Immature natural killer cell (primary cell): ENCODE measurements around the gene TSSK1B. TPM values are rescaled to one million over a fixed set of nuclear protein-coding genes. Genes with fewer than 3 reads are reported as not detected.
"Not testable (repeated sequence)": the region's sequence is repeated elsewhere in the genome, so short reads cannot be mapped to it uniquely, and the experiment has no call there.

Source experiments
- DNase-seq, 3 donors: peaks; one replicate each; pipeline ENCODE4 v3.0.0; 2022; ENCODE audit warnings: mixed read lengths in 1 of 3
- H3K27ac Mint-ChIP-seq, 6 donors: one replicate each; pipeline ENCODE4 v1.8.0; 2020; ENCODE audit warnings: mixed read lengths in 6 of 6, mild to moderate bottlenecking in 5 of 6, inconsistent platforms in 4 of 6, moderate library complexity in 3 of 6
- H3K27me3 Mint-ChIP-seq, 3 donors: one replicate each; pipeline ENCODE4 v1.8.0; 2020 to 2021; ENCODE audit warnings: low read depth in 3 of 3, mild to moderate bottlenecking in 3 of 3, mixed read lengths in 3 of 3, moderate library complexity in 3 of 3, inconsistent platforms in 1 of 3
- H3K36me3 Mint-ChIP-seq, 3 donors: one replicate each; pipeline ENCODE4 v1.8.0; 2020; ENCODE audit warnings: mixed read lengths in 3 of 3, inconsistent platforms in 2 of 3, mild to moderate bottlenecking in 2 of 3
- H3K4me1 Mint-ChIP-seq, 2 donors: one replicate each; pipeline ENCODE4 v1.8.0; 2020; ENCODE audit warnings: inconsistent platforms in 2 of 2, mild to moderate bottlenecking in 2 of 2, mixed read lengths in 2 of 2, moderate library complexity in 1 of 2
- H3K4me3 Mint-ChIP-seq, 5 donors: one replicate each; pipeline ENCODE4 v1.8.0; 2020; ENCODE audit warnings: mild to moderate bottlenecking in 5 of 5, mixed read lengths in 5 of 5, inconsistent platforms in 3 of 5, moderate library complexity in 3 of 5
- H3K9me3 Mint-ChIP-seq, 6 donors: one replicate each; pipeline ENCODE4 v1.8.0; 2020; ENCODE audit warnings: mild to moderate bottlenecking in 6 of 6, mixed read lengths in 6 of 6, inconsistent platforms in 4 of 6, moderate library complexity in 3 of 6
- polyA plus RNA-seq, 3 donors: library from polyadenylated mRNA; unstranded; fragments of 300-500 nt; fragmentation: Illumina TruSeq; gene quantifications; one replicate each; pipeline ENCODE4 v1.2.3, GENCODE V29; 2021

TSSK1B gene
- polyA plus RNA-seq, 3 donors from 2014 or later: not detected

- Mint-ChIP-seq H3K27ac (no peak overlapping the region), H3K27me3 (peaks cover 3 to 5% (median 4%) of the 10 kb centered on the region in 3 donors), H3K4me1 (no peaks in the 10 kb centered on the region), H3K36me3 (no peaks in the 10 kb centered on the region), H3K9me3 (no peaks in the 10 kb centered on the region), H3K4me3 (no peak overlapping the region)
- no peak for DNase-seq
These were observed 786 bp upstream of the TSSK1B start for GRCh38 chr5:113435575-113435974.

- Mint-ChIP-seq H3K36me3 (no peaks in the 10 kb centered on the region), H3K4me1 (no peaks in the 10 kb centered on the region), H3K27ac (no peak overlapping the region), H3K27me3 (peaks cover 3 to 5% (median 4%) of the 10 kb centered on the region in 3 donors), H3K9me3 (no peaks in the 10 kb centered on the region), H3K4me3 (no peak overlapping the region)
- DNase-seq: no peak
These were observed 752 bp downstream of the TSSK1B start for GRCh38 chr5:113433862-113434612.

DNA sequence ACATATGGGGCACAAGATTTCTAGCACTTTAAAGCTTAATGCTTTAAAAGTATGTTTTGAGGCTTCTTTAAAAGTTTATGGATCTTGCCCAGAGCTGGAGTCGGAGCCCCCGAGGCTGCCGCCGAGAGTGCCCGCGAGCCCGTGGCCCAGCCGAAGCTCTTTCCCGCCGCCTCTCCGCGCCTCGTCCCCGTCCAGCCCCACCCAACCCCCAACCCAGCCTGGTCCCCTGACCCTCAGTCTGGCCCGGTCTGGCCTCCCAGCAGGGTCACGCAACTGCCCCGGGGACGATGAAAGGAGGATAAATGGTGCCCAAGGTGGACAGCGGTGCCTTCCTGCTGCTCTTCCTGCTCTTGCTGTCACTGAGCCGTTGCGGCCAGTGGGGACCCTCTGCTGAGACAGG, 1.7 kb downstream of the TSSK1B start:
- DNase-seq: no peak
- H3K4me1 Mint-ChIP-seq: no peaks in the 10 kb centered on the region
- no peaks in the 10 kb centered on the region for H3K9me3 Mint-ChIP-seq
- no peak overlapping the region for H3K4me3 Mint-ChIP-seq
- H3K27ac Mint-ChIP-seq: no peak overlapping the region
- H3K27me3 Mint-ChIP-seq: peaks cover under 1 to 4% (median 3%) of the 10 kb centered on the region in 3 donors
- H3K36me3 Mint-ChIP-seq: no peaks in the 10 kb centered on the region

DNA sequence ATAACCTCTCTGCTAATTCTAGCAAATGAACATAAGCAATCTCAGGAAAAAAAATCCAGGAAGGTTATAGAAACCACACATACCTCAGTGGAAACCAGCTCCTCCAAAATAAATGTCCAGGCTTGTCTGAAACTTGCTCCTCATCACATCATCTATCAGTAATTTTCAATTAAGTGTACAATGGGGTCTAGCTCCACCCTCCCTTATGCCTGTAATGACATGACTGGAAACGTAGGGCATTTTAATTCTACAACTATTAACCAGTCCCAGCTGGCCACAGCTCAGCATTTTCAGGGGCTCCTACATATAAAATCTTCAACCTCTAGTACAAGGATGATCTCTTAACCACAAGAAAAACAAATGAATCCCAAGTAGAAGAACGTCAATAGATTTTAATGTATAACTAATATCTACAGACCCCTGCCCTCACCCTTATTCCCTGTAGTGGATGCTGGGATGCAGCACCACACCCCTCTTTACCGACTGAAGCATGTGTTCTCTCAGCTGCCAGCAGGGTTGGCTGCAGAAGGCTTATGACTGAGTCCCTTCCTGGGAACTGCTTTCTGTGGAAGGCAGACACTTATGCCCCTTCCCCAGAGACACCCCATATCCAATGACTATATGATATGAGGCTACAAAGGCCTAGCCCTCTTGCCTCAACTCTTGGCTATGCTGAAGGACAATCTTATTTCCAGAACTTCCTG, 6.8 kb downstream of the TSSK1B start:
- H3K9me3 Mint-ChIP-seq: no peaks in the 10 kb centered on the region
- no peaks in the 10 kb centered on the region for H3K36me3 Mint-ChIP-seq
- no peak for DNase-seq
- H3K4me1 Mint-ChIP-seq: no peaks in the 10 kb centered on the region
- H3K27me3 Mint-ChIP-seq: peaks cover 0 to 8% (median 0%) of the 10 kb centered on the region in 3 donors
- H3K4me3 Mint-ChIP-seq: no peak overlapping the region
- no peak overlapping the region for H3K27ac Mint-ChIP-seq

- no peaks in the 10 kb centered on the region for H3K36me3 Mint-ChIP-seq
- H3K4me3 Mint-ChIP-seq: no peak overlapping the region
- H3K27me3 Mint-ChIP-seq: peaks cover 0 to 13% (median 1%) of the 10 kb centered on the region in 3 donors
- H3K27ac Mint-ChIP-seq: no peak overlapping the region
- H3K9me3 Mint-ChIP-seq: no peaks in the 10 kb centered on the region
- no peak for DNase-seq
- H3K4me1 Mint-ChIP-seq: no peaks in the 10 kb centered on the region
These were observed 8.9 kb downstream of the TSSK1B start for GRCh38 chr5:113425909-113426308.

GRCh38 chr5:113421693-113422092, 13.1 kb downstream of the TSSK1B start:
- H3K9me3 Mint-ChIP-seq: no peaks in the 10 kb centered on the region
- H3K27ac Mint-ChIP-seq: no peak overlapping the region
- H3K36me3 Mint-ChIP-seq: no peaks in the 10 kb centered on the region
- H3K4me1 Mint-ChIP-seq: no peaks in the 10 kb centered on the region
- no peak overlapping the region for H3K4me3 Mint-ChIP-seq
- no peak for DNase-seq
- H3K27me3 Mint-ChIP-seq: peaks cover 0 to 18% (median 5%) of the 10 kb centered on the region in 3 donors

DNA sequence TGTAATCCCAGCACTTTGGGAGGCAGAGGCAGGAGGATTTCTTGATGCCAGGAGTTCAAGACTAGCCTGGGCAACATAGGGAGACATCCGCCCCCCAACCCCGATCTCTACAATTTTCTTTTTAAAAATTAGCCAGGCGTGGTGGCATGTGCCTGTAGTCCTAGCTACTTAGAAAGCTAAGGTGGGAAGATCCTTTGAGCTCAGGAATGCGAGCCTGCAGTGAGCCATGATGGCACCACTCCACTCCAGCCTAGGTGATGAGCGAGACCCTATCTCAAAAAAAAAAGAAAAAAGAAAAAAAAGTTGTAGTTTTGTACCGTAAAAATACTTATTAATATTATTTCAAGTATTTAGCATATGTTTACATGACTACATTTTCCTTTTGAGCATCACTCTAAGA, 29.3 kb downstream of the TSSK1B start:
- H3K36me3 Mint-ChIP-seq: no peaks in the 10 kb centered on the region
- H3K27ac Mint-ChIP-seq: no peak overlapping the region
- H3K4me3 Mint-ChIP-seq: no peak overlapping the region
- no peak for DNase-seq
- H3K9me3 Mint-ChIP-seq: no peaks in the 10 kb centered on the region
- H3K4me1 Mint-ChIP-seq: no peaks in the 10 kb centered on the region
- peaks cover 2 to 6% (median 2%) of the 10 kb centered on the region in 3 donors for H3K27me3 Mint-ChIP-seq

GRCh38 chr5:113404269-113404668, 30.5 kb downstream of the TSSK1B start:
- no peak overlapping the region for H3K4me3 Mint-ChIP-seq

GRCh38 chr5:113397986-113398385, 36.8 kb downstream of the TSSK1B start:
- H3K27ac Mint-ChIP-seq, H3K36me3 Mint-ChIP-seq, H3K4me1 Mint-ChIP-seq, H3K27me3 Mint-ChIP-seq, DNase-seq, H3K9me3 Mint-ChIP-seq, H3K4me3 Mint-ChIP-seq: not testable (repeated sequence)

More at GRCh38 chr5:113404269-113404668, 30.5 kb downstream of the TSSK1B start:
- Mint-ChIP-seq H3K27ac (no peak overlapping the region), H3K4me1 (no peaks in the 10 kb centered on the region), H3K27me3 (peaks cover 0 to 7% (median 2%) of the 10 kb centered on the region in 3 donors), H3K36me3 (no peaks in the 10 kb centered on the region), H3K9me3 (no peaks in the 10 kb centered on the region)
- DNase-seq: no peak

GRCh38 chr5:113397046-113397445, 37.7 kb downstream of the TSSK1B start:
- H3K4me3 Mint-ChIP-seq: no peak overlapping the region
- H3K9me3 Mint-ChIP-seq: no peaks in the 10 kb centered on the region
- no peaks in the 10 kb centered on the region for H3K4me1 Mint-ChIP-seq
- no peaks in the 10 kb centered on the region for H3K36me3 Mint-ChIP-seq
- H3K27me3 Mint-ChIP-seq: peaks cover 0 to 7% (median 2%) of the 10 kb centered on the region in 3 donors
- H3K27ac Mint-ChIP-seq: no peak overlapping the region
- no peak for DNase-seq

DNA sequence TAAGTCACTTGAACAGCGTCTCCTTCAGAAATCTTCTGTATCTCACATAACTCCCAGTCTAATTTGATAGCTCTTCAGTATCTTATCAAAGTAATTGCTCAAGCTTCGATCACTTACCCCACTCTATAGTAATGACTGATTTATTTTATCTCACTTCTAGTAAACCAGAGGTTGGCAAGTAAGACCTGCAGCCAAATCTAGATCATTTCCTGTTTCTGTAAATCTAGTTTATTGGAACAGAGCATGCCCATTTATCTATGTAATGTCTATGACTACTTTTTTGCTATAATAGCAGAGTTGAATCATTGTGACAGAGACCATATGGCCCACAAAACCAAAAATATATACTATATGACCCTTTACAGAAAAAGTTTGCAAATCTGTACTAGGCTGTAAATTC, 40.1 kb downstream of the TSSK1B start:
- no peak overlapping the region for H3K4me3 Mint-ChIP-seq
- no peak for DNase-seq
- peaks cover 0 to 6% (median 0%) of the 10 kb centered on the region in 3 donors for H3K27me3 Mint-ChIP-seq
- H3K4me1 Mint-ChIP-seq: no peaks in the 10 kb centered on the region
- no peaks in the 10 kb centered on the region for H3K9me3 Mint-ChIP-seq
- H3K36me3 Mint-ChIP-seq: no peaks in the 10 kb centered on the region
- H3K27ac Mint-ChIP-seq: no peak overlapping the region

DNA sequence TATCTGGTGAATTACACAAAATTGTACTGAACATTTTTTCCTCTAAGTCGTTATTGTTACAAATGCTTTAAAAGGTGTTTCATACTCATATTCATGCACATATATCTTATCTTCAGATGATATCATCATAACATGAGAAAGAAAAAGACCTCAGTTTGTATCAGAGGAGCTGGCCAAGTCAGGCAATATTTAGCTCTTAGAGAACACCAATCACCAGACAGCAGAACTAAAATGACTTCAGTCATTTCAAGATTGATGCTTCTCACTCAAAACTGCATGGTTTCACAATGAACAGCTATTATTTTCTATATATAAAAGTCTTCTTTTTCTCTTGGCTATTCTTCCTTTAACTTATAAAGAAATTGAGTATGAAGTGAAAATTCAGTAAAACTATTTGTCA, 44.6 kb downstream of the TSSK1B start:
- H3K27me3 Mint-ChIP-seq: peaks cover 2 to 10% (median 2%) of the 10 kb centered on the region in 3 donors
- DNase-seq: no peak
- no peaks in the 10 kb centered on the region for H3K4me1 Mint-ChIP-seq
- no peak overlapping the region for H3K4me3 Mint-ChIP-seq
- no peak overlapping the region for H3K27ac Mint-ChIP-seq
- no peaks in the 10 kb centered on the region for H3K36me3 Mint-ChIP-seq
- no peaks in the 10 kb centered on the region for H3K9me3 Mint-ChIP-seq

- H3K27ac Mint-ChIP-seq: no peak overlapping the region
- H3K36me3 Mint-ChIP-seq: no peaks in the 10 kb centered on the region
- H3K4me1 Mint-ChIP-seq: no peaks in the 10 kb centered on the region
- no peak for DNase-seq
- H3K4me3 Mint-ChIP-seq: no peak overlapping the region
- H3K27me3 Mint-ChIP-seq: peaks cover 4 to 10% (median 5%) of the 10 kb centered on the region in 3 donors
- no peaks in the 10 kb centered on the region for H3K9me3 Mint-ChIP-seq
These were observed 45.7 kb downstream of the TSSK1B start for GRCh38 chr5:113389116-113389515.

GRCh38 chr5:113387844-113388243, 46.9 kb downstream of the TSSK1B start:
- H3K9me3 Mint-ChIP-seq: no peaks in the 10 kb centered on the region
- peaks cover 5 to 10% (median 9%) of the 10 kb centered on the region in 3 donors for H3K27me3 Mint-ChIP-seq
- H3K27ac Mint-ChIP-seq: no peak overlapping the region
- no peaks in the 10 kb centered on the region for H3K4me1 Mint-ChIP-seq
- no peak for DNase-seq
- no peaks in the 10 kb centered on the region for H3K36me3 Mint-ChIP-seq
- no peak overlapping the region for H3K4me3 Mint-ChIP-seq
